Endothelial cell of umbilical vein (primary cell): ENCODE measurements around the gene FGD3.

ENCODE experiments used
- GATA2 ChIP-seq: IDR thresholded peaks from 2 replicates; pipeline ENCODE4 v1.7.0; 2011; ENCODE audit warnings: low read depth, mild to moderate bottlenecking, moderate library complexity, mixed read lengths, low read length; ENCODE audit not compliant: insufficient read length, insufficient read depth
- JUN ChIP-seq: IDR thresholded peaks from 2 replicates; pipeline ENCODE4 v1.6.1; 2011; ENCODE audit warnings: borderline replicate concordance, low read depth; ENCODE audit not compliant: insufficient read length, insufficient read depth
- POLR2A ChIP-seq: IDR thresholded peaks from 2 replicates; pipeline ENCODE4 v1.6.1; 2012; ENCODE audit warnings: low read depth, mild to moderate bottlenecking, control low read depth, low read length
- TF ChIP-seq, protein P1 (sequence below): IDR thresholded peaks from 2 replicates; pipeline ENCODE4 v1.6.1; 2011; ENCODE audit not compliant: insufficient read depth, insufficient read length
- TF ChIP-seq, protein P2 (sequence below), 2 donors: IDR thresholded peaks; 1 replicate in 1 of 2; 2 replicates in 1 of 2; pipeline ENCODE4 v1.5.1; 2011; ENCODE audit warnings: low read length in 2 of 2, mild to moderate bottlenecking in 2 of 2, moderate library complexity in 2 of 2, control low read depth in 1 of 2, inconsistent platforms in 1 of 2, low read depth in 1 of 2; ENCODE audit not compliant: insufficient read depth in 1 of 2; ENCODE audit errors: extremely low read depth in 1 of 2

DNA sequence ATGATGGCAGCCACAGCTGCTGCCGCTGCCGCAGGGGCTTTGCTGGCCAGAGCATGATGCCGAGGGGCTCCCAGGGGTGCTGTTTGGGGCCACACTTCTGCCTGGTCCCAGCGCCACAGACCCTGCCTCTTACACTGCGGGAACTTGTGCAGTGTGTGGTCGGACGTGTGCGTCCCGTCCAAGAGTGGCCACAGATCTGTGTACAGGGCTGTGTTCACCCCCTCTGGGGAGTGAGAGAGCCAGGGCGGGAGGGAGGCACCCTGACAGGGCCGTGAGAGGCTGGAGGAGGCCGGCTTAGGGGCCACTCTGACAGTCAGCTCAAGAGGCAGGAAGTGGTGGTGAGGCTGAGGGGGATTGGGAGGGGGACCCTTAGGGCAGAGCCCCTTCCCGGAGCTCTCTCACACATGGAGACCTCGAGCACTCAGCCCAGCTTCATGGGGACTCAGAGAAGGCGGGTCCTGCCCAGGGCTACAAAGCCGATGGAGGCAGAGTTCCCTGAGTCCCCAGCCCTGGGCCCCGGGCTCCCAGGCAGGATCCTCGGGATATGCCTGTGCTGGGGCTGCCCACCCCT, 135.6 kb downstream of the FGD3 start:
- TF ChIP-seq, protein P1, sequence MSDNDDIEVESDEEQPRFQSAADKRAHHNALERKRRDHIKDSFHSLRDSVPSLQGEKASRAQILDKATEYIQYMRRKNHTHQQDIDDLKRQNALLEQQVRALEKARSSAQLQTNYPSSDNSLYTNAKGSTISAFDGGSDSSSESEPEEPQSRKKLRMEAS = no peak
- TF ChIP-seq, protein P2, sequence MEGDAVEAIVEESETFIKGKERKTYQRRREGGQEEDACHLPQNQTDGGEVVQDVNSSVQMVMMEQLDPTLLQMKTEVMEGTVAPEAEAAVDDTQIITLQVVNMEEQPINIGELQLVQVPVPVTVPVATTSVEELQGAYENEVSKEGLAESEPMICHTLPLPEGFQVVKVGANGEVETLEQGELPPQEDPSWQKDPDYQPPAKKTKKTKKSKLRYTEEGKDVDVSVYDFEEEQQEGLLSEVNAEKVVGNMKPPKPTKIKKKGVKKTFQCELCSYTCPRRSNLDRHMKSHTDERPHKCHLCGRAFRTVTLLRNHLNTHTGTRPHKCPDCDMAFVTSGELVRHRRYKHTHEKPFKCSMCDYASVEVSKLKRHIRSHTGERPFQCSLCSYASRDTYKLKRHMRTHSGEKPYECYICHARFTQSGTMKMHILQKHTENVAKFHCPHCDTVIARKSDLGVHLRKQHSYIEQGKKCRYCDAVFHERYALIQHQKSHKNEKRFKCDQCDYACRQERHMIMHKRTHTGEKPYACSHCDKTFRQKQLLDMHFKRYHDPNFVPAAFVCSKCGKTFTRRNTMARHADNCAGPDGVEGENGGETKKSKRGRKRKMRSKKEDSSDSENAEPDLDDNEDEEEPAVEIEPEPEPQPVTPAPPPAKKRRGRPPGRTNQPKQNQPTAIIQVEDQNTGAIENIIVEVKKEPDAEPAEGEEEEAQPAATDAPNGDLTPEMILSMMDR (IDR thresholded peaks at IDR 0.05; ENCODE audit: extremely low read depth in 1 of 2, insufficient read depth in 1 of 2, low read depth in 1 of 2, low read length in 2 of 2) = no peak
- no peak for TF ChIP-seq GATA2
- no peak for TF ChIP-seq POLR2A
- no peak for TF ChIP-seq JUN
